Small intestine (tissue), 7 donors: Measurements from ENCODE around the gene SLC35B2. TPM values are rescaled to one million over a fixed set of nuclear protein-coding genes. Genes with fewer than 3 reads are reported as not detected.
A peak's percentile ranks its signal among the peaks of the same experiment; 100 is the strongest.

Experiments
- DNase-seq, 2 donors: peaks; one replicate each; pipeline versions ENCODE4 v3.0.0 to v3.0.0-alpha.2; 2013
- FAIRE-seq: peaks from 2 replicates; lab custom pipeline; 2012; peaks lifted over from hg19 to GRCh38; lab: Jason Lieb, UNC
- H3K27ac ChIP-seq, 3 donors: one replicate each; pipeline ENCODE4 v1.5.1; 2013; ENCODE audit warnings: low read length in 2 of 3, mild to moderate bottlenecking in 2 of 3, control low read depth in 1 of 3, inconsistent platforms in 1 of 3, low read depth in 1 of 3, moderate library complexity in 1 of 3
- H3K27me3 ChIP-seq, 3 donors: one replicate each; pipeline ENCODE4 v1.6.1; 2013; ENCODE audit warnings: low read length in 3 of 3, inconsistent platforms in 1 of 3; ENCODE audit not compliant: control insufficient read depth in 3 of 3, insufficient read depth in 3 of 3
- H3K36me3 ChIP-seq, 3 donors: one replicate each; pipeline ENCODE4 v1.6.1; 2013; ENCODE audit warnings: low read length in 3 of 3, inconsistent platforms in 1 of 3, low read depth in 1 of 3, mild to moderate bottlenecking in 1 of 3, moderate library complexity in 1 of 3; ENCODE audit not compliant: control insufficient read depth in 3 of 3, insufficient read depth in 2 of 3
- H3K4me1 ChIP-seq, 3 donors: one replicate each; pipeline ENCODE4 v1.6.1; 2013; ENCODE audit warnings: low read length in 2 of 3, inconsistent platforms in 1 of 3, low read depth in 1 of 3, mild to moderate bottlenecking in 1 of 3, moderate library complexity in 1 of 3; ENCODE audit not compliant: control insufficient read depth in 3 of 3, insufficient read depth in 2 of 3
- H3K4me3 ChIP-seq, 3 donors: one replicate each; pipeline ENCODE4 v1.5.1; 2013; ENCODE audit warnings: low read length in 3 of 3, control low read depth in 1 of 3, inconsistent platforms in 1 of 3, low read depth in 1 of 3, mild to moderate bottlenecking in 1 of 3, moderate library complexity in 1 of 3
- H3K9me3 ChIP-seq, 2 donors: one replicate each; pipeline ENCODE4 v1.6.1; 2013; ENCODE audit warnings: low read depth in 1 of 2, low read length in 1 of 2; ENCODE audit not compliant: control insufficient read depth in 2 of 2, insufficient read depth in 1 of 2
- WGBS, 3 donors: extraction: QIAGEN DNeasy Blood & Tissue Kit; methylation state at CpG; one replicate each; pipeline ENCODE4 v1.1.7; 2013; 5-methylcytosine and 5-hydroxymethylcytosine counted together
- polyA plus RNA-seq, 4 donors: library from polyadenylated mRNA; stranded (reverse) in 3 of 4; unstranded in 1 of 4; fragments of 200-250 nt in 3 of 4; fragments of 120-200 nt in 1 of 4; gene quantifications; one replicate each; pipeline versions ENCODE4 v1.2.1 to v1.2.3, GENCODE V29; 2013
- donor health status: healthy with polysubstance abuse.
- donor health status: control.
- donor health status: control.
- donor health status: Bipolar disorder and iron deficiency.
- donor health status: healthy.

The SLC35B2 gene
- polyA plus RNA-seq, 4 donors = 6.5 to 41.7 (median 22.3) TPM

GRCh38 chr6:44278774-44279697, 21.7 kb upstream of the SLC35B2 start:
- FAIRE-seq = no peak
- DNase-seq = no peak
- H3K9me3 ChIP-seq = no peaks in the 10 kb centered on the region

DNA sequence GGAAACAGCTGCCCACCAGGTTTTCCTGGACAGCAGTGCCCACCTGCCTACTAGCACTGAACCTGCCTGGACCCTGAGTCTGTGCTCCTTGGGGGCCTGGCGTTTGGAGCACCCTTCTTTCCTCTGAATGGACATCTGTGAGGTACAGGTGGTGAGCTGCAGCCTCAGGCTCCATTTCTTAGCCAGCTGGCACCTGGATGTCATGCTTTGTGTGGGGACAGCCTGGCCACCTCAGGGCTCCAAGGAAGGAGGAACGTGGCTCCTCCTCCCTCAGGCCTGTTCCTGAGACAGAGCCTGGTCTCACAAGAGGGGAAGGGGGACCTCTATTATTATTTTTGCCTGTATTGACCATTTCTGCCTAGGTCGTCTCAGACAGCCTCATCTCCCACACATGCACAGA, 21.0 kb upstream of the SLC35B2 start:
- WGBS, 3 donors = 56 to 61% (median 59%) methylated on average over 3 of the region's 3 CpGs
- DNase-seq = no peak
- H3K36me3 ChIP-seq = peaks cover 0 to 2% (median 0%) of the 10 kb centered on the region in 3 donors
- no peak overlapping the region for H3K27ac ChIP-seq
- no peak overlapping the region for H3K4me3 ChIP-seq
- no peaks in the 10 kb centered on the region for H3K9me3 ChIP-seq
- H3K27me3 ChIP-seq = peaks cover 13 to 72% (median 18%) of the 10 kb centered on the region in 3 donors
- FAIRE-seq = no peak
- H3K4me1 ChIP-seq = no peaks in the 10 kb centered on the region

More at GRCh38 chr6:44278774-44279697, 21.7 kb upstream of the SLC35B2 start:
- no peak overlapping the region for H3K27ac ChIP-seq
- H3K27me3 ChIP-seq = peaks cover 12 to 69% (median 20%) of the 10 kb centered on the region in 3 donors
- no peaks in the 10 kb centered on the region for H3K4me1 ChIP-seq
- no peak overlapping the region for H3K4me3 ChIP-seq
- WGBS, 3 donors = 52 to 66% (median 58%) methylated on average over 9 of the region's 9 CpGs
- H3K36me3 ChIP-seq = peaks cover 0 to 2% (median 0%) of the 10 kb centered on the region in 3 donors

DNA sequence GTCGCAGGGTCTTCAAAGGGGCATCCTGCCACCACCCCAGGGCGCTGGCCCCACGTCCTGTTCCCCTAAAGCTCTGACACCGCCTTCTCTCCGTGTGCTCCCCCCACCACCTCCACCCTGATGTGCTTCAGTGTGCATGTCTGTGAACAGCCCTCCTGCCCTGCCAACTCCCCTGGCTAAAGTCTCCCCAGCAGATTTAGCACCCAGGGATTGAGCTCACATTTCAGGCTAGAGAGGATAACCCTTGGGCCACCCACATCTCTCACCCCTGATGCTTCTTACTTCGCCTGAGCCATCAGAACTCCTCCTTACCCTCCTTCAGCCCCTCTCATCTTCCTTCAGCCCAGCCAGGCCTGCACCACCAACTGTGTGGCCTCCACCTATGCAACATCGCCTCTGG, 20.4 kb upstream of the SLC35B2 start:
- FAIRE-seq = no peak
- H3K4me1 ChIP-seq = no peaks in the 10 kb centered on the region
- peaks cover 0 to 2% (median 0%) of the 10 kb centered on the region in 3 donors for H3K36me3 ChIP-seq
- H3K27me3 ChIP-seq = peaks cover 16 to 75% (median 24%) of the 10 kb centered on the region in 3 donors
- no peak overlapping the region for H3K27ac ChIP-seq
- H3K9me3 ChIP-seq = no peaks in the 10 kb centered on the region
- no peak overlapping the region for H3K4me3 ChIP-seq
- no peak for DNase-seq
- WGBS, 3 donors = 78 to 84% (median 80%) methylated on average over 7 of the region's 7 CpGs

- Histone ChIP-seq H3K27ac (no peak overlapping the region), H3K4me1 (no peaks in the 10 kb centered on the region), H3K27me3 (peaks cover 17 to 83% (median 24%) of the 10 kb centered on the region in 3 donors), H3K9me3 (no peaks in the 10 kb centered on the region), H3K36me3 (peaks cover 0 to 2% (median 0%) of the 10 kb centered on the region in 3 donors), H3K4me3 (no peak overlapping the region)
- FAIRE-seq (no peak), DNase-seq (no peak)
- 67 to 81% (median 76%) methylated on average over 22 to 23 of the region's 23 CpGs for WGBS, 3 donors
Observed at GRCh38 chr6:44276667-44277640, 19.6 kb upstream of the SLC35B2 start.

DNA sequence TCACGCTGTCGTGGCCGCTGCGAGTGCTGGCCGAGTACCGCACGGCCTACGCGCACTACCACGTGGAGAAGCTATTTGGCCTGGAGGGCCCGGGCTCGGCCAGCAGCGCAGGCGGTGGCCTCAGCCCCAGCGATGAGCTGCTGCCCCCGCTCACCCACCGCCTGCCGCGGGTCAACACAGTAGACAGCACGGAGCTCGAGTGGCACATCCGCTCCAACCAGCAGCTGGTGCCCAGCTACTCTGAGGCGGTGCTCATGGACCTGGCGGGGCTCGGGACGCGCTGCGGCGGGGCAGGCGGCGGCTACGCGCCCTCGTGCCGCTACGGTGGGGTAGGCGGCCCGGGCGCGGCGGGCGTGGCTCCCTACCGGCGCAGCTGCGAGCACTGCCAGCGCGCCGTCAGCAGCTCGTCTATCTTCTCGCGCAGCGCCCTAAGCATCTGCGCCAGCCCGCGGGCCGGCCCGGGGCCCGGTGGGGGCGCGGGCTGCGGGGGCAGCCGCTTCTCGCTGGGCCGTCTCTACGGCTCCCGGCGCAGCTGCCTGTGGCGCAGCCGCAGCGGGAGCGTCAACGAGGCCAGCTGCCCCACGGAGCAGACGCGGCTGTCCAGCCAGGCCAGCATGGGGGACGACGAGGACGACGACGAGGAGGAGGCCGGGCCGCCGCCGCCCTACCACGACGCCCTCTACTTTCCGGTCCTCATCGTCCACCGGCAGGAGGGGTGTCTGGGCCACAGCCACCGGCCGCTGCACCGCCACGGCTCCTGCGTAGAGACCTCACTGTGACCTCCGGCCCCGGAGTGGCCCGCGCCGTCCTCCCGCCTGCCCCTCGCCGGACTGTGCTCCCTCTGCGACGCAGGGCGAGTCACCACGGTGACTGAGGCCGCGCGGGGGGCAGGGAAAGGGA, 18.7 kb upstream of the SLC35B2 start:
- peak overlapping the region in 1 of 3 donors; percentile 28 for H3K4me3 ChIP-seq
- H3K27me3 ChIP-seq = peaks cover 18 to 92% (median 30%) of the 10 kb centered on the region in 3 donors
- H3K27ac ChIP-seq = no peak overlapping the region
- H3K4me1 ChIP-seq = no peaks in the 10 kb centered on the region
- WGBS, 3 donors = 8 to 13% (median 10%) methylated on average over 88 to 109 of the region's 109 CpGs
- DNase-seq (peak in 1 of 2 donors; percentile 56), FAIRE-seq (no peak)
- no peaks in the 10 kb centered on the region for H3K9me3 ChIP-seq
- peaks cover 0 to 2% (median 0%) of the 10 kb centered on the region in 3 donors for H3K36me3 ChIP-seq

DNA sequence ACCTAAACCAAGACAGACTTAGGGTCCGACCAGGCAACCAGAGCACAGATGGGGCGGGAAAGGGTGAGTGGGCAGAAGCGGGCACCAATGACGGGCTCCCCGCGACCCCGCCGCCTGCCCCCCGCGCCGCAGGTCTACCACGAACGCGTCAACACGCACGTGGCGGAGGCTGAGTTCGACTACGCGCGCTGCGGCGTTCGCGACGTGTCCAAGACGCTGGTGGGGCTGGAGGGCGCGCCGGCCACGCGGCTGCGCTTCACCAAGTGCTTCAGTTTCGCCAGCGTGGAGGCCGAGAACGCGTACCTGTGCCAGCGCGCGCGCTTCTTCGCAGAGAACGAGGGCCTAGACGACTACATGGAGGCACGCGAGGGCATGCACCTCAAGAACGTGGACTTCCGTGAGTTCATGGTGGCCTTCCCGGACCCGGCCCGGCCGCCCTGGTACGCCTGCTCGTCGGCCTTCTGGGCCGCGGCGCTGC, 18.0 kb upstream of the SLC35B2 start:
- Histone ChIP-seq H3K9me3 (no peaks in the 10 kb centered on the region), H3K36me3 (peaks cover 0 to 2% (median 0%) of the 10 kb centered on the region in 3 donors), H3K27me3 (peaks cover 18 to 87% (median 30%) of the 10 kb centered on the region in 3 donors), H3K4me3 (no peak overlapping the region), H3K4me1 (no peaks in the 10 kb centered on the region), H3K27ac (no peak overlapping the region)
- DNase-seq (no peak), FAIRE-seq (no peak)
- 76 to 84% (median 82%) methylated on average over 59 of the region's 59 CpGs for WGBS, 3 donors

- no peaks in the 10 kb centered on the region for H3K36me3 ChIP-seq
- H3K27me3 ChIP-seq = peaks cover 23 to 87% (median 36%) of the 10 kb centered on the region in 3 donors
- no peak for DNase-seq
- FAIRE-seq = no peak
- H3K4me3 ChIP-seq = no peak overlapping the region
- no peaks in the 10 kb centered on the region for H3K4me1 ChIP-seq
- WGBS, 3 donors = 43 to 71% (median 62%) methylated on average over 1 of the region's 1 CpG
- peaks cover 0 to 2% of the 10 kb centered on the region in 2 donors for H3K9me3 ChIP-seq
- no peak overlapping the region for H3K27ac ChIP-seq
Observed at GRCh38 chr6:44273617-44274016, 16.3 kb upstream of the SLC35B2 start.
